HG02970 (cell line): ENCODE data around the gene HORMAD2.
"Not testable (repeated sequence)": the region's sequence is repeated elsewhere in the genome, so short reads cannot be mapped to it uniquely, and the experiment has no call there.

Source experiments
- ATAC-seq: cut with Tn5 transposase; IDR thresholded peaks from one replicate; pipeline ENCODE4 v1.9.1; 2021; ENCODE audit warnings: mild to moderate bottlenecking, moderate library complexity, moderate number of reproducible peaks; ENCODE audit not compliant: unreplicated experiment, low FRiP score

Gene HORMAD2

DNA sequence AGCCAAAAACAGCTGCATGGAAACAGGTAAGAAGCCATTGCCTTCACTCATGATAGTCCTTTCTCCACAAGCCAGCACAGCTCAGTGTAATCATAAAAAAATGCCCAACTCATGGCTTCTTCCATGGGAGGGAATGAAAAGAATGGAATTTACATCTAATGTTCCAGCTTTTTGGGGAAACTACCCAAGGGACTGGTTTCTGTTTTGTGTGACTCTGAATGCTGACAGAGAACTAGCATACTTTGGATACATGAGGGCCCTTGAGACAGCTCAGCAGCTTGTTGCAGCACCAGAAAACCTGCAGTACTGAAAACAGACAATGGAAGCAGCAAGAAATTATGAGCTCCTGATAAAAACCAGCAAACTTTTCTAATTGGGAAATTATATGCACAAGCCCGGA, 24.2 kb upstream of the HORMAD2 start:
- ATAC-seq, result no peak

DNA sequence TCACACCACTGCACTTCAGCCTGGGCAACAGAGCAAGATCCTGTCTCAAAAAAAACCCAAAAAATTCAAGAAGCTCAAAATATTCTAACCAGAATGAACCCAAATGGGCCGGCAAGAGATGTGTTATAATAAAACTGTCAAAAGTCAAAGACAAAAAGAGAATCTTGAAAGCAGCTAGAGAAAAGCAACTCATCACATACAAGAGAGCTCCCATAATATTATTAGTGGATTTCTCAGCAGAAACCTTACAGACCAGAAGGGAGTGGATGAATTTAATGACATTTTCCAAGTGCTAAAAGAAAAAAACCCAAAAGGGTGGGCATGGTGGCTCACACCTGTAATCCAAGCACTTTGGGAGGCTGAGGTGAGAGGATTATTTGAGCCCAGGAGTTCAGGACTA, 22.9 kb upstream of the HORMAD2 start:
- ATAC-seq, result no peak

DNA sequence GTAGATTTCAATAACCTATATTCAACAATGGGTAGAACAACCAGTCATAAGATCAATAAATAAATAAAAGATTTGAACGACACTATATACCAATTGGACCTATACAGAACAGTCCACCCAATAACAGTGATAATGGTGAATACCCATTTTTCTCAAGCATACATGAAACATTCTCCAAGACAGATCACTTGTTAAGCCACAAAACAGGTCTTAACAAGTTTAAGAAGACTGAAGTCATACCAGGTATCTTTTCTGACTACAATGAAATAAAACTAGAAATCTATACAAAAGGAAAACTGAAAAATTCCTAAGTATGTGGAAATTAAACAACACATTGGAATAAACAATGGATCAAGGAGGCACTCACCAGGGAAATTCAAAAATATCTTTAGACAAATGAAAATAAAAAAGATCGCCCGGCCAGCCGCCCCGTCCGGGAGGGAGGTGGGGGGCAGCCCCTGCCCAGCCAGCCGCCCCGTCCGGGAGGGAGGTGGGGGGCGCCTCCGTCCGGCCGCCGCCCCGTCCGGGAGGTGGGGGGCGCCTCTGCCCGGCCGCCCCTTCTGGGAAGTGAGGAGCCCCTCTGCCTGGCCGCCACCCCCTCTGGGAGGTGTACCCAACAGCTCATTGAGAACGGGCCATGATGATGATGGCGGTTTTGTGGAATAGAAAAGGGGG, 20.8 kb upstream of the HORMAD2 start:
- ATAC-seq, result not testable (repeated sequence)

DNA sequence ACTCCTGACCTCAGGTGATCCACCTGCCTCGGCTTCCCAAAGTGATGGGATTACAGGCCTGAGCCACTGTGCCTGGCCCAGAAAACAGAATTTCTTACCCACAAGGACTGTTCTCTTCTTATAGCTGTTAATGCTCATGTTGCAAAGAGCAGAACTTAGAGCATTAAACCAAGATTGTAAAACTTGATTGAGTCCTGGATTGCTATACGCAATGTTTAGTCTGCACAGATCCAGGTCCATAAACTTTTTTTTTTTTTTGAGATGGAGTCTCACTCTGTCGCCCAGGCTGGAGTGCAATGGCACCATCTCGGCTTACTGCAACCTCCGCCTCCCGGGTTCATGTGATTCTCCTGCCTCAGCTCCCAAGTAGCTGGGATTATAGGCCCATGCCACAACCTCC, 19.2 kb upstream of the HORMAD2 start:
- not testable (repeated sequence) for ATAC-seq

DNA sequence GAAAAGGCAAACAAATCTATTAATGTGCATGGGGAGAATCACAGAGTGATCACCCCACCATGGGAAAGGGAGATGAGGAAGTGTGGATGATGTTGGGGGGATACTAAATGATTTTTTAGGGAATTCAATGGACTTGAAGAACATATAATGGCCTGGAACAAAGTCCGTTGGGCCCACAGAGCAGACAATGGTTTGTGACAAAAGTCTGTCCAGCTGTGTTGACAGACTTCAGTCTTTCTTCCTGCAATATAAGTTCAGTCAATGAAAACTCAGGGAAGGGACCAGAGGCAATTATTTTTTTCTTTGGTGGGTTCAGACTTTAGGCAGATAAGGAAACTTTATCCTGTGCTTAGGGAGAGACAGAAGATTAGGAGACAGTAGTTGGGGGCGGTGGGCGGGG, 18.0 kb upstream of the HORMAD2 start:
- no peak for ATAC-seq

DNA sequence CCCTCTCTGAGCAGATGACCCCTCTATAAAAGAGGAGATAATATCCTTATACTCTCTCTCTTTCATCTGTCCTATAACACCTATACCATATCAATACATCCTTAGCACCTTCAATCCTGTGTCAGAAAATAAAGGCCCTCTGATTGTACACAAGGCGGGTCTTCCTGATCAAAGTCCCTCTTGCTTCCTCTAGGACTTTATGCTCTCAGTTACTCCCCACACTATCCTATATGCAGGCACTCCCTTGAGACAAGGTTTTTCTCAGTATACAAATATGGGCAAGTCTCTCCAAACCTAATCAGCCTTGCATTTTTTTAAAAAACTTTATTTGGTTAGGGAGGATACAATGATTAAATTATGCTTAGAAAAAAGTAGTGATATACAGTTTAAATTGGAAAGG, 17.3 kb upstream of the HORMAD2 start:
- no peak for ATAC-seq

DNA sequence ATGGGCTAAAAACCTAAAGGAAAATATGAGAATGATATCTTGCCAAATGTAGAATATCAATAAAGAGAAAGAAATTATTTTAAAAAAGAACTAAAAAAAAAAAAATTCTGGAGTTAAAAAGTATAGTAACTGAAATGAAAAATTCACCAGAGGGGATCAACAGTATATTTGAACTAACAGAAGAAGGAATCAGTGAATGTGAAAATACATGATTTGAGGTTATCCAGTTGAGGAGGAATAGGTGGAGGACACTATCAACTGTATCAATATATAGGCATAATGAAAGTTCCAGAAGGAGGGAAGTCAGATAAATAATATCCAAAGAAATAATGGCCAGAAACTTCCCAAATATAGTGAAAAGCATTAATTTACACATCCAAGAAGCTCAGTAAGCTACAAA, 16.1 kb upstream of the HORMAD2 start:
- ATAC-seq, result no peak

DNA sequence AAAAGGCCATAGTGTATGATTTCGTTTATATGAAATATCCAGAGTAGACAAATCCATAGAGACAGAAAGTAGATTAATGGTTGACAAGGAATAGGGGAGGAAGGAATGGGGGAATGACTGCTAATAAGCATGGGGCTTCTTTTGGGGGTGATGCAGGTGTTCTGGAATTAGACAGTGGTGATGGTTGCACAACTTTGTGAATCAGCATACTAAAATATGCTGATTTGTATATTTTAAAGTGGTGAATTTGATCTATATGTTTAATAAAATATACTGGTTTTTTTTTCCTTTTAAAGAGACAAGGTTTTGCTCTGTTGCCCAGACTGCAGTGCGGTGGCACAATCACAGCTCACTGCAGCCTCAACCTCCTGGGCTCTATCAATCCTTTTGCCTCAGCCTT, 6.5 kb upstream of the HORMAD2 start:
- no peak for ATAC-seq

DNA sequence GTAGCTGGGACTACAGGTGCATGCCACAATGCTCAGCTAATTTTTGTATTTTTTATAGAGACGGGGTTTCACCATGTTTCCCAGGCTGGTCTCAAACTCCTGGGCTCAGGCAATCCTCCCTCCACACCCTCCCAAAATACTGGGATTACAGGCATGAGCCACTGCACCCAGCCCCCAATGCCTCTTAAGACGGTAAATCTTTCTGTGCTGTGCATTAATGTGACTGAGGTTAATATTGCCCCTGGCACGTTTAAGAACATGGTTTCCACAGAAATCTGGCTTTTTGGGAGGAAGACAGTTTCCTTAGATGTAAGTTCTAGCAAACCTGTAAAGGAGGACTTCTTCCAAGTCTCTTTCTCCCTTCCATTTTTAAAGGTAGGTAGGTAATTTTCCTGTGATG, 6.1 kb upstream of the HORMAD2 start:
- ATAC-seq, result no peak

DNA sequence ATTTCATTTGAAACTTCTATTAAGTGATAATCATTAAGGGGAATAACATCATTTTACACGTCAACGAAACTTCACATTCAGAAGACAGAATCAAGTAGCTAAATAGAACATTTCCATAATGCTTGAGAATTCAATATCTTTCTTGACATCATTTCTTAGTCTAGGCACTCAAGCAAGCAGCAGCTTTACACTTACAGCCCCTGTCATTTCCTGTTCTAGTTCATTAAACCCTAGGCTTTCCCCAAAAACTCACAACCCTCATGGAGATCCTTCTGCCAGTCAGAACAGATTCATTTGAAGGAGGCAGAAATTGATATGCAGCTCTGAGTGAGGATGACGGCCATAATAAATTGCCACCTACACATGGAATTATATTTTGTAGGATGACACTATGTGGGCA, 5.3 kb upstream of the HORMAD2 start:
- no peak for ATAC-seq

DNA sequence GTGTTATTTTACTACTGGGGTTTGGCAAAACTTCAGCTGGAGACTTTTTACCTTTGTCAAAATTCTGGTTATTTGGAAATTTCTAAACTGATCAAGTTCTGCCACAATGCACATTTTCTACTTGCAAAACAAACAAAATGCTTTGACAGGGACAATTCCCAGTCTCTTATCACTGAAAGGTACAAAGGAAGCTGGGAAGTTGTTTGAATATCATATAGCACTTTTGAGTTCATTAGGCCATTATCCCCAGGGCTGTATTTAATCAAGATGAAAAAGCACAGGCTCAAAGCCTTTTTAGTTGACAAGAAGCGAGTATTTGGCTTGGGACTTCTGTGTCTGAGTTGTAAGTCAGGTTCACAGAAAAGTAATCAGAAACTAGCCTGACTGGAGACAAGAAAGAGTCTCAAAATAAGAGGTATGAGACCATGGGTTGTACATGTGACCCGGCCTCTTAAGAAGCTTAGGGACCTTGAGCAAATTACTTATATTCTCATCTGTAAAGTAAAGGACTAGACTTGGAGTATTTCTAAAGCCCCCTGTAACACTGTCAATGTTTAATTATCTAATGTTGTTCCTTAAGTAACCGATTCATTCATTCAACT, 2.9 kb upstream of the HORMAD2 start:
- ATAC-seq, result no peak

DNA sequence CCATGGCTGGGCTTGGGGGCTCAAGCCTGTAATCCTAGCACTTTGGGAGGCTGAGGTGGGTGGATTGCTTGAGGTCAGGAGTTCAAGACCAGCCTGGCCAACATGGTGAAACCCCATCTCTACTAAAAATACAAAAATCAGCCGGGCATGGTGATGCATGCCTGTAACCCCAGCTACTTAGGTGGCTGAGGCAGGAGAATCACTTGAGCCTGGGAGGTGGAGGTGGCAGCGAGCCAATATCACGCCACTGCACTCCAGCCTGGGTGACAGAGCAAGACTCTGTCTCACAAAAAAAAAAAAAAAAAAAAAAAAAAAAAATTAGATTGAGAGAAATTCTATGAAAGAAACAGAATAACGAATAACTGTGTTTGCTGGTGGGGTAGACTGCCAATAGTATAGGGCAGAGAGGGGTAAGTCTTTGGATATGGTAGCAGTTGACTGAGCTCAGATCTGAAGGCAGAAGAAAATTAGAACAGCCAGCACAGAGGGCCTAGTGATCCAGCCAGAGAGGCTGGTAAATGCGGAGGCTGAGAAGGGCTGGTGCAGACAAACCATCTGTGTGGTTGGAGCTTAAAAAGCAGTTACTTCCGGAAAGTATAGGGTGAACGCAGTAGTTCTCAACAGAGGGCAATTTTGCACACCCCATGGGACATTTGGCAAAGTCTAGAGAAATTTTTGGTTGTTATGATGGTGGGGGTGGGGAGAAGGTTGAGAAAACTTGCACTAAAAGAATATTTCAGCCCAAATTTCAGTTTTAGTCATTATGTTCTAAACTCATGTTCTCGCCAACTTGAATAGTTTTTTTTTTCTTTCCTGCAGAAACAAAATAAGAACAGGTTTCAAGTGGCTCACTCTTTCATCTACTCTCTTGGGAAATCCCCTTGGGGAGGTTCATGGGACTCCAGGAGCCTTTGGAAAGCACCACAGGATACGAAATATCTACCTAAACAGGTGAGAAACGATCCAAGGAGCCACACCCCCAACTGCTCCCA, 1.6 kb upstream of the HORMAD2 start:
- ATAC-seq, result no peak

DNA sequence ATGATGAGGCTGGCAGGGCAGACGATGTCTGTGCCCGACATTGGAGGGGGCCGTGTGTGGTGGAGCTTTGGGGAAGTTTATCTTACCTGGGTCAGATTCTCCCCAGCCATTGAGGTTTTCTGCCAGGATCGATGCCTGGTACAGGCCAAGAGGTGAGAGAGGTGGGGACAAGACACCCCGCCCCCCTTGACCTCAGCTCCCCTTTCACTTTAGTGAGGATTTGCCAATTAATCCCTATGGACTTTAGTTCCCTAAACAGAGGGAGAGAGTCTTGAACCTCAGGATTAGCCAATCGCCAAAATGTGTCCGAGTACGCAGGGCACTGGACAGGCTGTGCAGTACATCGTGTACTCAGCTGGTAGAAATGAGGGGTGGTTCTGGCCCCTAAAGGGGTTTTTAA, 541 bp downstream of the HORMAD2 start:
- no peak for ATAC-seq

DNA sequence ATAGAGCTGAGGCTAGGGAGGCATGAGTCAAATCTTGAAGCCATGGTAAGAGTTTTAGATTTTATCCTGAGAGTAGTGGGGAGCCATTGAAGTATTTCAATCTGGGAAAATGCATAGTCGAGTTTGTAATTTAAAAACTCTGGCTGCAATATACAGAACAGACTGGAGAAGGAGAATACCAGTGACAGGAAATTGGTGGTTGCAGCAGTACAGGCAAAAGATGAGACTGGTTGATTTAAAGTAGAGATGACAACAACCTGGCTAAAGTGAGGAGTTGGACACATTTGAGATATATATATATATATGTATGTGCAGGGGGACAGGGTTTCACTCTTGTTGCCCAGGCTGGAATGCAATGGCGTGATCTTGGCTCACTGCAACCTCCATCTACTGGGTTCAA, 6.2 kb downstream of the HORMAD2 start:
- ATAC-seq, result no peak

DNA sequence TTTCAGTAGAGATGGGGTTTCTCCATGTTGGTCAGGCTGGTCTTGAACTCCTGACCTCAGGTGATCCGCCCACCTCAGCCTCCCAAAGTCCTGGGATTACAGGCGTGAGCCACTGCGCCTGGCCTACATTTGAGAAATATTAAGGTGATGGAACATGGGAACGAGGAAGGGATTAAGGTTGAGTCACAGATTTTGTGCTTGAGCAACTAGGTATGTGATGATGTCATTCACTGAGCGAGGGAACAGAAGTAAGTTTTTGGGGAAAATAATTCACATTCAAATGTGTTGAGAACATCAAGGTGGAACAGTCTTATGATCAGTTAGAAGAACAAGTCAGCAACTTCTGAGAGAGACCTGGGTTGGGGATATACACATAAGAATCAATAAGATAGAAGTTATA, 6.8 kb downstream of the HORMAD2 start:
- not testable (repeated sequence) for ATAC-seq

DNA sequence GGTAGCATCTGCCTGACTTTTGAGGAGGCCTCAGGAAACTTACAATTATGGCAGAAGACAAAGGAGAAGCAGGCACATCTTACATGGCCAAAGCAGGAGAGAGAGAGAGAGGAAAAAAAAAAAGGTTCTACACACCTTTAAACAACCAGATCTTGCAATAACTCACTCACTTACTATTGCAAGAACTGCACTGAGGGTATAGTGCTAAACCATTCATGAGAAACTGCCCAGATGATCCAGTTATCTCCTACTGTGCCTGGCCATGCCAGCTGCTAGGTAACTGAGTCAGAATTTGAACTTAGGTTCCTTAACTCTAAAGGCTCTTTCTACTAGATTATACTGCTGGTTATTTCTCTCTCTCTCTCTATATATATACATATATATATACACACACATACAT, 7.3 kb downstream of the HORMAD2 start:
- no peak for ATAC-seq

DNA sequence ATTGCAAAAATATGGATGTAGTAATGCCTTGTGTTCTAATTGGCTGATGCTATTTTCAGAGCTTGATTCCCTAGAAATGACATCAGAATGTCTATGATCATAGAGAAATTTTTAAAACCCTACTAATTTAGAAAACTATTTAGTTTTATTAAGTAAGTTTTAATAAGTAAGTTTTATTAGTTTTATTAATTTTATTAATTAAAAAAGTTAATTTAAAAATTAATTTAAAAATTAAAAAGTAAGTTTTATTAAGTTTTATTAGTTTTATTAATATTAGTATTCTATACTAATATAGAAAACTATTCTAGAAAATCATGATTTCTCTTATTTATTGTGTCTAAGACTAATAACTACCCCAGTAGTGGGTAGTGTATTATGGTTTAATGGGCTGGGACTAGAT, 8.2 kb downstream of the HORMAD2 start:
- ATAC-seq, result no peak

DNA sequence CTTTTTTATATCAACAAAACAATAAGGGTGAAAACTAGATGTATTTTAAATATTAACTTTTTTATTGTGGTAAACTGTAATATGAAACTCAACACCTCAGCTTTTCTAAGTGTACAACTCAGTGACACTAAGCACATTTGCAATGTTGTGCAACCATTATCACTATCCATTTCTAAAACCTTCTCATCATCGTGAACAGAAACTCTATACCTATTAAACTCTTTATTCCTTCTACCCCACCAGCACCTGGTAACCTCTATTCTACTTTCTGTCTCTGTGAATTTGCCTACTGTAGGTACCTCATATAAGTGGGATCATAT, 9.4 kb downstream of the HORMAD2 start:
- no peak for ATAC-seq

DNA sequence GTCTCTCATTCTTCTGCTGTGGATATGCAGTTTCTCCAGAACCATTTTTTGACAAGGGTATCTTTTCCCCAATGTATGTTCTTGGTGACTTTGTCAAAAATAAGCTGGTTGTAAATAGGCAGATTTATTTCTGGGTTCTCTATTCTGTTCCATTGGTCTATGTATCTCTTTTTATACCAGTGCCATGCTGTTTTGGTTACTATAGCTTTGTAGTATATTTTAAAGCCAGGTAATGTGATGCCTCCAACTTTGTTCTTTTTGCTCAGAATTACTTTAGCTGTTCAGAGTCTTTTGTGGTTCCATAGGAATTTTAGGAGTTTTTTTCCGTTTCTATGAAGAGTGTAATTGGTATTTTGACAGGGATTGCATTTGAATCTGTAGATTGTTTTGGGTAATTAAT, 12.4 kb downstream of the HORMAD2 start:
- no peak for ATAC-seq

DNA sequence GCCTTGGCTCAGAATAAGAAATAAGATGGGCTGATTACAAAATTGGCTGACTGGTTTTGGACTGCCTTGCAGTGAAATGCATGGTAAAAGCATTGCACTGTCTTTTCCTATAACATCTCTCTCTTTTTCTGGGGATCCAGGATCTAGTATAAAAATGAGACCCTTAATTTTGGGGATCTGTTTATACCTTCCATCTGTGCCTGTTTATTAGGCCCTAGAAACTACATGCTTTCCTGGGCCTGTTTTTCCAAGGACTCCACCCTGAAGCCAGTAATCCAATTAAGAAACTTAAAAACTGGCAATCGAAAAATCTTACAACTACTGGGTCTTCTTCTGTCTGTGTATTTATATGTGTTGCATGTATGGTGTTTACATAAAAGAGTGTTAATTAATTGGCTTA, 14.5 kb downstream of the HORMAD2 start:
- no peak for ATAC-seq

DNA sequence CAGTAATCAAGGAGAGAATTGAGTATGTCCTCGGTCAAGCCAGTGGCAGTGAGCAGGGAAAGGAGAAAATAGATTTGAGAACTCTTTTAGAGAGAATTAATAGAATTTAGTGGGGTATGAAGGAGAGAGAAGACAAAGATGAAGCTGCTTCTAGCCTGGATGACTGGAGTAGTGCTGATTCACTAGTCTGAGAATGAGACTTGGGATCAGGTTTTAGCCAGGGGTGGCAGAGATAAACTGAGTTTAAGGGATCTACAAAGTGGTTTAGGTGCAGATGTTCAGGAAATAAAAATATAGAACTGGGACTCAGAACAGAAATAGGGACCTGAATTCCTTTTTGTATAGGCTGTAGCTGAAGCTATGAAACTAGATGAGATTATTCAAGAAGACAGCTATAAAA, 17.6 kb downstream of the HORMAD2 start:
- ATAC-seq, result no peak

DNA sequence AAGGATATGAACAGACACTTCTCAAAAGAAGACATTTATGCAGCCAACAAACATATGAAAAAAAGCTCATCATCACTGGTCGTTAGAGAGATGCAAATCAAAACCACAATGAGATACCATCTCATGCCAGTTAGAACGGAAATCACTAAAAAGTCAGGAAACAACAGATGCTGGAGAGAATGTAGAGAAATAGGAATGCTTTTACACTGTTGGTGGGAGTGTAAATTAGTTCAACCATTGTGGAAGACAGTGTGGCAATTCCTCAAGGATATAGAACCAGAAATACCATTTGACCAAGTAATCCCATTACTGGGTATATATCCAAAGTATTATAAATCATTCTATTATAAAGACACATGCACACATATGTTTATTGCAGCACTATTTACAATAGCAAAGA, 20.5 kb downstream of the HORMAD2 start:
- ATAC-seq, result not testable (repeated sequence)
